Neural crest cell (in vitro differentiated cells): Measurements from ENCODE around the gene CTNS. TPM values are rescaled to one million over a fixed set of nuclear protein-coding genes. Genes with fewer than 3 reads are reported as not detected.

Experiments used
- DNase-seq: peaks from one replicate; pipeline ENCODE4 v3.0.0; 2021; ENCODE audit warnings: low read depth, mixed read lengths, low spot score
- H3K27ac Mint-ChIP-seq: one replicate; pipeline ENCODE4 v1.8.0; 2021; ENCODE audit warnings: mild to moderate bottlenecking, mixed read lengths; ENCODE audit not compliant: unreplicated experiment
- H3K27me3 Mint-ChIP-seq: 2 replicates; pipeline ENCODE4 v1.8.0; 2021; ENCODE audit warnings: low read depth, mild to moderate bottlenecking, mixed read lengths
- H3K36me3 Mint-ChIP-seq: 2 replicates; pipeline ENCODE4 v1.8.0; 2021; ENCODE audit warnings: low read depth, mild to moderate bottlenecking, mixed read lengths
- H3K4me1 Mint-ChIP-seq: 2 replicates; pipeline ENCODE4 v1.8.0; 2021; ENCODE audit warnings: mixed read lengths
- H3K4me3 Mint-ChIP-seq: one replicate; pipeline ENCODE4 v1.8.0; 2021; ENCODE audit warnings: mild to moderate bottlenecking, mixed read lengths
- H3K9me3 Mint-ChIP-seq: 2 replicates; pipeline ENCODE4 v1.8.0; 2021; ENCODE audit warnings: mixed read lengths
- CTCF ChIP-seq: fragments of 200-600 bp; sonication (generic); conservative IDR thresholded peaks from 2 replicates; pipeline ENCODE4 v1.5.0; 2021; ENCODE audit warnings: antibody characterized with exemption, mild to moderate bottlenecking
- total RNA-seq: library from RNA; stranded (reverse); gene quantifications from 2 replicates; pipeline ENCODE4 v1.2.1, GENCODE V29; 2021

CTNS gene
- total RNA-seq, 1 donor from 2014 or later, result 17.4 TPM

- Mint-ChIP-seq H3K27me3 (no peaks in the 10 kb centered on the region), H3K4me3 (no peak overlapping the region), H3K9me3 (no peaks in the 10 kb centered on the region), H3K36me3 (no peaks in the 10 kb centered on the region), H3K4me1 (no peaks in the 10 kb centered on the region), H3K27ac (peak overlapping the region; percentile 62)
- DNase-seq, result no peak
- no peak for TF ChIP-seq CTCF
These were observed 43.2 kb upstream of the CTNS start for GRCh38 chr17:3593384-3593783.

- no peak for TF ChIP-seq CTCF
- Mint-ChIP-seq H3K27ac (no peak overlapping the region), H3K27me3 (no peaks in the 10 kb centered on the region), H3K9me3 (no peaks in the 10 kb centered on the region), H3K4me3 (no peak overlapping the region), H3K4me1 (no peaks in the 10 kb centered on the region), H3K36me3 (no peaks in the 10 kb centered on the region)
- no peak for DNase-seq
These were observed 42.3 kb upstream of the CTNS start for GRCh38 chr17:3594051-3594800.

- TF ChIP-seq CTCF, result no peak
- DNase-seq, result no peak
- Mint-ChIP-seq H3K4me3 (no peak overlapping the region), H3K4me1 (no peaks in the 10 kb centered on the region), H3K9me3 (no peaks in the 10 kb centered on the region), H3K36me3 (no peaks in the 10 kb centered on the region), H3K27me3 (no peaks in the 10 kb centered on the region), H3K27ac (peak overlapping the region; percentile 90)
These were observed 41.6 kb upstream of the CTNS start for GRCh38 chr17:3594976-3595375.

- no peak for DNase-seq
- Mint-ChIP-seq H3K4me3 (no peak overlapping the region), H3K27me3 (no peaks in the 10 kb centered on the region), H3K36me3 (no peaks in the 10 kb centered on the region), H3K9me3 (no peaks in the 10 kb centered on the region), H3K4me1 (no peaks in the 10 kb centered on the region), H3K27ac (no peak overlapping the region)
- no peak for TF ChIP-seq CTCF
These were observed 39.6 kb upstream of the CTNS start for GRCh38 chr17:3596804-3597464.

- H3K27ac Mint-ChIP-seq, result no peak overlapping the region
- H3K9me3 Mint-ChIP-seq, result no peaks in the 10 kb centered on the region
- H3K4me1 Mint-ChIP-seq, result no peaks in the 10 kb centered on the region
- H3K36me3 Mint-ChIP-seq, result peaks cover 5% of the 10 kb centered on the region
- H3K27me3 Mint-ChIP-seq, result no peaks in the 10 kb centered on the region
- TF ChIP-seq CTCF, result no peak
- no peak for DNase-seq
- H3K4me3 Mint-ChIP-seq, result no peak overlapping the region
These were observed 38.5 kb upstream of the CTNS start for GRCh38 chr17:3598078-3598477.
